ENCODE data around the gene ASAP2.

ASAP2 gene

GRCh38 chr2:9430316-9431293 is 224.0 kb downstream of the ASAP2 start:
- Histone ChIP-seq H3K27ac (ENCODE audit: low read length) (no peak overlapping the region), H2AFZ (ENCODE audit: low read depth, low read length) (no peak overlapping the region), H3K27me3 (ENCODE audit: insufficient read depth, low read length, poor library complexity) (no peaks in the 10 kb centered on the region), H3K4me1 (ENCODE audit: insufficient read depth, low read length) (peaks cover 10% of the 10 kb centered on the region), H3K36me3 (ENCODE audit: insufficient read depth, low read length) (peaks cover 64% of the 10 kb centered on the region), H3K9me3 (ENCODE audit: insufficient read depth, low read length, severe bottlenecking) (no peaks in the 10 kb centered on the region), H3K9ac (ENCODE audit: low read depth, low read length) (no peak overlapping the region), H3K79me2 (ENCODE audit: insufficient read depth, low read length) (peaks cover 16% of the 10 kb centered on the region), H3K4me2 (ENCODE audit: insufficient read depth, low read length) (no peak overlapping the region), H3K4me3 (ENCODE audit: low read depth in 1 of 2, low read length in 2 of 2) (no peak overlapping the region), H4K20me1 (ENCODE audit: insufficient read depth, low read length) (no peaks in the 10 kb centered on the region)
- ATAC-seq (ENCODE audit: insufficient read depth, low read depth) (no peak), DNase-seq (no peak)
- TF ChIP-seq EZH2 (IDR thresholded peaks at IDR 0.05; ENCODE audit: borderline replicate concordance, low read depth, low read length, severe bottlenecking), result no peak
- no peak for TF ChIP-seq CTCF (IDR thresholded peaks at IDR 0.05; ENCODE audit: borderline replicate concordance, extremely low read depth, low read length, poor library complexity, severe bottlenecking)

DNA sequence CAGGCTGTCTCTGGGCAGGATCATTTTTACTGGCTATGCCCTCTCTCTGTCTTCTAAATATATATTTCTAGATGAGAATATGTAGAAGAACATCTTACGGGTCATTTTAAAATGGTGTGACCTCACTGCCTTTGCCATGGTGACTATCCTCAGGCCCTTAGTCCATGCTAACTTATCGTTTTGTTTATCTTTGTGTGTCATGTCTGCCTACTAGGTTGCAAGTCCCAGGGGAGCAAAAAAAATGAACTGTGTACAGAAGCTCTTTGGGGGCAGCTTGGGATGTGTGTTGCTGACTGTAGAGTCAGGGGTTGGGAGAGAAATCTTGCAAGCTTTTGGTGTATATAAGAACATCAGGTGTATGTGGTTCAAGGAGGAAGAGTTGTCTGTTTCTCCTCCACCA is 227.9 kb downstream of the ASAP2 start:
- ATAC-seq (ENCODE audit: insufficient read depth, low read depth) (no peak), DNase-seq (no peak)
- no peak overlapping the region for H3K27ac ChIP-seq (ENCODE audit: low read length)
- H3K9me3 ChIP-seq (ENCODE audit: insufficient read depth, low read length, severe bottlenecking), result no peaks in the 10 kb centered on the region
- peaks cover 84% of the 10 kb centered on the region for H3K36me3 ChIP-seq (ENCODE audit: insufficient read depth, low read length)
- no peaks in the 10 kb centered on the region for H3K4me1 ChIP-seq (ENCODE audit: insufficient read depth, low read length)
- no peaks in the 10 kb centered on the region for H3K79me2 ChIP-seq (ENCODE audit: insufficient read depth, low read length)
- no peak overlapping the region for H3K4me3 ChIP-seq (ENCODE audit: low read depth in 1 of 2, low read length in 2 of 2)
- no peak overlapping the region for H3K9ac ChIP-seq (ENCODE audit: low read depth, low read length)
- TF ChIP-seq CTCF (IDR thresholded peaks at IDR 0.05; ENCODE audit: borderline replicate concordance, extremely low read depth, low read length, poor library complexity, severe bottlenecking) (no peak), EZH2 (IDR thresholded peaks at IDR 0.05; ENCODE audit: borderline replicate concordance, low read depth, low read length, severe bottlenecking) (no peak)
- H2AFZ ChIP-seq (ENCODE audit: low read depth, low read length), result no peak overlapping the region
- H4K20me1 ChIP-seq (ENCODE audit: insufficient read depth, low read length), result no peaks in the 10 kb centered on the region
- H3K4me2 ChIP-seq (ENCODE audit: insufficient read depth, low read length), result no peak overlapping the region
- H3K27me3 ChIP-seq (ENCODE audit: insufficient read depth, low read length, poor library complexity), result no peaks in the 10 kb centered on the region

DNA sequence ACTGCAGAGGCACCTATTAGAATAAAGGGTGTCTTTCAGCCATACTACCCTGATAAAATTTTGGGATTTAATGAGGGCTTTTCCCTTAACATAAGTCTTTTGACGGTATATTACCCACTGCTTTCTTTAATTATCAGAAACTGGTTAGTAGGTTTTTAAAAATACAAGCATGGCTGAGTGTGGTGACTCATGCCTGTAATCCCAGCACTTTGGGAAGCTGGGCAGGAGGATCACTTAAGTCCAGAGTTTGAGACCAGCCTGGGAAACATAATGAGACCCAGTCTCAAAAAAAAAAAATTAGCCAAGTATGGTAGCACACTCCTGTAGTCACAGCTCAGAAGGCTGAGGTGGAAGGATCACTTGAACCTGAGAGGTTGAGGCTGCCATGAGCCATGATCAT is 232.9 kb downstream of the ASAP2 start:
- no peaks in the 10 kb centered on the region for H3K4me1 ChIP-seq (ENCODE audit: insufficient read depth, low read length)
- TF ChIP-seq CTCF (IDR thresholded peaks at IDR 0.05; ENCODE audit: borderline replicate concordance, extremely low read depth, low read length, poor library complexity, severe bottlenecking) (no peak), EZH2 (IDR thresholded peaks at IDR 0.05; ENCODE audit: borderline replicate concordance, low read depth, low read length, severe bottlenecking) (no peak)
- peaks cover 81% of the 10 kb centered on the region for H3K36me3 ChIP-seq (ENCODE audit: insufficient read depth, low read length)
- H3K9me3 ChIP-seq (ENCODE audit: insufficient read depth, low read length, severe bottlenecking), result no peaks in the 10 kb centered on the region
- no peak overlapping the region for H3K27ac ChIP-seq (ENCODE audit: low read length)
- H3K79me2 ChIP-seq (ENCODE audit: insufficient read depth, low read length), result no peaks in the 10 kb centered on the region
- H3K9ac ChIP-seq (ENCODE audit: low read depth, low read length), result no peak overlapping the region
- H3K4me3 ChIP-seq (ENCODE audit: low read depth in 1 of 2, low read length in 2 of 2), result no peak overlapping the region
- H2AFZ ChIP-seq (ENCODE audit: low read depth, low read length), result no peak overlapping the region
- no peaks in the 10 kb centered on the region for H3K27me3 ChIP-seq (ENCODE audit: insufficient read depth, low read length, poor library complexity)
- no peaks in the 10 kb centered on the region for H4K20me1 ChIP-seq (ENCODE audit: insufficient read depth, low read length)
- DNase-seq, result no peak
- ATAC-seq (ENCODE audit: insufficient read depth, low read depth), result no peak
- H3K4me2 ChIP-seq (ENCODE audit: insufficient read depth, low read length), result no peak overlapping the region
